ENCODE results near the gene PRKCZ. TPM values are rescaled to one million over a fixed set of nuclear protein-coding genes. Genes with fewer than 3 reads are reported as not detected.

The PRKCZ gene
- total RNA-seq, 2 experiments from 2014 or later: 17.8 to 19.0 TPM

DNA sequence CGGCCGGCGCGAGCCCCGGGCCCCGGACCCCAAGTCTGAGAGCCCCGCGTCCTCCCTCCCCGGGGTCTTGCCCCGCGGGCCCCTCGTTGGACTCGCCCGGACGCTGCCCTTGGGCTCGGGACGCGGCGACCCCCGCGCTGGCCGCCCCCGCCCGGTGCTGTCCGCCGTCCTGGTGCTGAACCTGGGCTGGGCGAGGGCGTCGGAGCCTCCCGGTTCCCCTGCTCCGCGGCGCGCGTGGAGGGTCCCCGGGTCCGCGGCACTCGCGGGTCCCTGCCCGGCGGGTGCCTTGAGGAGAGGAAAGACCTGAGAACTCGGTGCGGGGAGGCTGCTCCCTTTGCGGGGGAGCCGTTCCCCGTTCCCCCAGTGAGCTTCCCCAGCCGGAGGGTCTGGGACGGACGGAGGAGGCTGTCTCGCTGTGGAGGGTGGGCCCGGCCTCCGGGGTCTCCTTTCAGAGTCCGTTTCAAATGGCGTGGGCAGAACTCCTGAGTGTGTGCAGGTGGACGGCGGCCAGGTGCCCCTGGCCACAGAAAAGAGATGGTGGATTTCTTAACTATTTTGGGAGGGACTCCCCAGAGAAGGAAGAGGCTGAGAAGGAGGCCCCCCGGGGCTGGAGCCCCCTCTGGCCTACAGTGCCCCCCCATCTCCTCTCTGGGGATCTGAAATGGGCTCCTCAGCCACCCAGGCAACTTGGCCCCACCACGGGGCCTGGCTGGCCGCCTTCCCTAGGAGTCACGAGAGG lies 30.5 kb upstream of the PRKCZ start:
- no peak overlapping the region for H3K4me3 Mint-ChIP-seq
- no peaks in the 10 kb centered on the region for H3K36me3 Mint-ChIP-seq (ENCODE audit: low read depth)
- peaks cover 82% of the 10 kb centered on the region for H3K27me3 Mint-ChIP-seq
- H3K27me3 ChIP-seq (ENCODE audit: control insufficient read depth in 1 of 2, insufficient read depth in 2 of 2, low read length in 2 of 2): peaks cover 60 to 63% of the 10 kb centered on the region in 2 experiments
- CTCF ChIA-PET: no interaction called here
- TF ChIP-seq, protein P1, sequence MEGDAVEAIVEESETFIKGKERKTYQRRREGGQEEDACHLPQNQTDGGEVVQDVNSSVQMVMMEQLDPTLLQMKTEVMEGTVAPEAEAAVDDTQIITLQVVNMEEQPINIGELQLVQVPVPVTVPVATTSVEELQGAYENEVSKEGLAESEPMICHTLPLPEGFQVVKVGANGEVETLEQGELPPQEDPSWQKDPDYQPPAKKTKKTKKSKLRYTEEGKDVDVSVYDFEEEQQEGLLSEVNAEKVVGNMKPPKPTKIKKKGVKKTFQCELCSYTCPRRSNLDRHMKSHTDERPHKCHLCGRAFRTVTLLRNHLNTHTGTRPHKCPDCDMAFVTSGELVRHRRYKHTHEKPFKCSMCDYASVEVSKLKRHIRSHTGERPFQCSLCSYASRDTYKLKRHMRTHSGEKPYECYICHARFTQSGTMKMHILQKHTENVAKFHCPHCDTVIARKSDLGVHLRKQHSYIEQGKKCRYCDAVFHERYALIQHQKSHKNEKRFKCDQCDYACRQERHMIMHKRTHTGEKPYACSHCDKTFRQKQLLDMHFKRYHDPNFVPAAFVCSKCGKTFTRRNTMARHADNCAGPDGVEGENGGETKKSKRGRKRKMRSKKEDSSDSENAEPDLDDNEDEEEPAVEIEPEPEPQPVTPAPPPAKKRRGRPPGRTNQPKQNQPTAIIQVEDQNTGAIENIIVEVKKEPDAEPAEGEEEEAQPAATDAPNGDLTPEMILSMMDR (IDR thresholded peaks at IDR 0.05): no peak
- no peaks in the 10 kb centered on the region for H3K9me3 Mint-ChIP-seq
- POLR2A ChIA-PET: no interaction called here
- no peak overlapping the region for H3K27ac ChIP-seq (ENCODE audit: low read depth in 1 of 2, low read length in 2 of 2)
- no peaks in the 10 kb centered on the region for H3K36me3 ChIP-seq (ENCODE audit: insufficient read depth, low read length)
- peaks cover 0 to 18% of the 10 kb centered on the region in 2 experiments for H3K9me3 ChIP-seq (ENCODE audit: control insufficient read depth in 1 of 2, insufficient read depth in 1 of 2, low read length in 2 of 2)
- no peak for DNase-seq
- no peak overlapping the region for H3K27ac Mint-ChIP-seq
- peaks cover 8% of the 10 kb centered on the region for H3K4me1 Mint-ChIP-seq (ENCODE audit: low read depth)
- intact Hi-C loops (cut with DNase I, micrococcal nuclease): no loop called here
- H3K4me1 ChIP-seq (ENCODE audit: insufficient read depth, low read length): peaks cover 19% of the 10 kb centered on the region
- ATAC-seq (ENCODE audit: poor library complexity): peak; percentile 43
- H3K4me3 ChIP-seq (ENCODE audit: low read length): no peak overlapping the region

- H3K4me3 ChIP-seq (ENCODE audit: low read length): no peak overlapping the region
- intact Hi-C loops (cut with DNase I, micrococcal nuclease): no loop called here
- no peak for DNase-seq
- H3K36me3 ChIP-seq (ENCODE audit: insufficient read depth, low read length): no peaks in the 10 kb centered on the region
- H3K4me3 Mint-ChIP-seq: no peak overlapping the region
- POLR2A ChIA-PET: no interaction called here
- H3K27ac ChIP-seq (ENCODE audit: low read depth in 1 of 2, low read length in 2 of 2): no peak overlapping the region
- H3K27me3 ChIP-seq (ENCODE audit: control insufficient read depth in 1 of 2, insufficient read depth in 2 of 2, low read length in 2 of 2): peaks cover 60 to 66% of the 10 kb centered on the region in 2 experiments
- no peaks in the 10 kb centered on the region for H3K36me3 Mint-ChIP-seq (ENCODE audit: low read depth)
- peaks cover 0 to 23% of the 10 kb centered on the region in 2 experiments for H3K9me3 ChIP-seq (ENCODE audit: control insufficient read depth in 1 of 2, insufficient read depth in 1 of 2, low read length in 2 of 2)
- CTCF ChIA-PET: no interaction called here
- peaks cover 76% of the 10 kb centered on the region for H3K27me3 Mint-ChIP-seq
- ATAC-seq (ENCODE audit: poor library complexity): no peak
- H3K9me3 Mint-ChIP-seq: no peaks in the 10 kb centered on the region
- TF ChIP-seq, protein P1 (IDR thresholded peaks at IDR 0.05): no peak
- H3K4me1 ChIP-seq (ENCODE audit: insufficient read depth, low read length): peaks cover 23% of the 10 kb centered on the region
- H3K4me1 Mint-ChIP-seq (ENCODE audit: low read depth): peaks cover 8% of the 10 kb centered on the region
- no peak overlapping the region for H3K27ac Mint-ChIP-seq
Measured at GRCh38 chr1:2020310-2020655, 29.9 kb upstream of the PRKCZ start.

- Mint-ChIP-seq H3K27ac (no peak overlapping the region), H3K9me3 (no peaks in the 10 kb centered on the region), H3K27me3 (peaks cover 66% of the 10 kb centered on the region), H3K4me1 (ENCODE audit: low read depth) (peaks cover 8% of the 10 kb centered on the region), H3K4me3 (no peak overlapping the region), H3K36me3 (ENCODE audit: low read depth) (no peaks in the 10 kb centered on the region)
- intact Hi-C loops (cut with DNase I, micrococcal nuclease): no loop called here
- DNase-seq (no peak), ATAC-seq (ENCODE audit: poor library complexity) (no peak)
- H3K4me3 ChIP-seq (ENCODE audit: low read length): no peak overlapping the region
- TF ChIP-seq, protein P1 (IDR thresholded peaks at IDR 0.05): no peak
- POLR2A ChIA-PET: no interaction called here
- peaks cover 0 to 27% of the 10 kb centered on the region in 2 experiments for H3K9me3 ChIP-seq (ENCODE audit: control insufficient read depth in 1 of 2, insufficient read depth in 1 of 2, low read length in 2 of 2)
- peaks cover 60 to 61% of the 10 kb centered on the region in 2 experiments for H3K27me3 ChIP-seq (ENCODE audit: control insufficient read depth in 1 of 2, insufficient read depth in 2 of 2, low read length in 2 of 2)
- H3K4me1 ChIP-seq (ENCODE audit: insufficient read depth, low read length): peaks cover 32% of the 10 kb centered on the region
- H3K27ac ChIP-seq (ENCODE audit: low read depth in 1 of 2, low read length in 2 of 2): no peak overlapping the region
- no peaks in the 10 kb centered on the region for H3K36me3 ChIP-seq (ENCODE audit: insufficient read depth, low read length)
- CTCF ChIA-PET: interaction anchor here (0.7 kb wide), 1 partner anchor 17 kb away, joined by 3 read pairs; no protein-coding TSS in a partner anchor
Measured at GRCh38 chr1:2021550-2021949, 28.7 kb upstream of the PRKCZ start.
